ENCODE results near the gene RALGAPA2.

DNA sequence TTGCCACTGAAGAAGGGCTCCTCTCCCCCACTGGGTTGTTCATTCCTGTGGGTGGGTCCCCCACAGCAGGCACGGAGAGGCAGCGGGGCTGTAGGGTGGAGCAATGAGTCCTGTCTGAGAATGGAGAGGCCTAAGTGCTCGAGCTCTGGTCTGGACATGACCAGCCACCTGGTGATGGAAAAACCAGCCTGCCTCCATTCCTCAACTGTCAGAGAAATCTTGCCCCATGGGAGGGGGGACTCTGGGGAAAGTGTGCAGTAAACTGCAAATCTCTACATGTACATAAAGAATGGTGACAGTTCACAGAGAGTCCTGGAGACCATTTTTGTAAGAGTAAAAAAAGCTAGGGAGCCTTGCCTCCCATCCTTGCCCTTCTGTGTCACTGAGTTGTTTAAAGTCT lies 310.5 kb downstream of the RALGAPA2 start:
- TF ChIP-seq, protein P1, sequence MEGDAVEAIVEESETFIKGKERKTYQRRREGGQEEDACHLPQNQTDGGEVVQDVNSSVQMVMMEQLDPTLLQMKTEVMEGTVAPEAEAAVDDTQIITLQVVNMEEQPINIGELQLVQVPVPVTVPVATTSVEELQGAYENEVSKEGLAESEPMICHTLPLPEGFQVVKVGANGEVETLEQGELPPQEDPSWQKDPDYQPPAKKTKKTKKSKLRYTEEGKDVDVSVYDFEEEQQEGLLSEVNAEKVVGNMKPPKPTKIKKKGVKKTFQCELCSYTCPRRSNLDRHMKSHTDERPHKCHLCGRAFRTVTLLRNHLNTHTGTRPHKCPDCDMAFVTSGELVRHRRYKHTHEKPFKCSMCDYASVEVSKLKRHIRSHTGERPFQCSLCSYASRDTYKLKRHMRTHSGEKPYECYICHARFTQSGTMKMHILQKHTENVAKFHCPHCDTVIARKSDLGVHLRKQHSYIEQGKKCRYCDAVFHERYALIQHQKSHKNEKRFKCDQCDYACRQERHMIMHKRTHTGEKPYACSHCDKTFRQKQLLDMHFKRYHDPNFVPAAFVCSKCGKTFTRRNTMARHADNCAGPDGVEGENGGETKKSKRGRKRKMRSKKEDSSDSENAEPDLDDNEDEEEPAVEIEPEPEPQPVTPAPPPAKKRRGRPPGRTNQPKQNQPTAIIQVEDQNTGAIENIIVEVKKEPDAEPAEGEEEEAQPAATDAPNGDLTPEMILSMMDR (IDR thresholded peaks at IDR 0.05; ENCODE audit: low read length) = no peak
- no peak for TF ChIP-seq EZH2 (IDR thresholded peaks at IDR 0.05; ENCODE audit: borderline replicate concordance, low read length)

Measured in OCI-LY1 (cell line).